G401.6 (cell line): ENCODE results near the gene BDKRB1.

Experiments
- FAIRE-seq: peaks from 2 replicates; lab custom pipeline; 2012; peaks lifted over from hg19 to GRCh38; lab: Jason Lieb, UNC

BDKRB1 gene

GRCh38 chr14:96255501-96256366 lies at the start of gene BDKRB1:
Gene BDKRB1, plus strand, starts transcription at chr14:96256210. Its CDS starts 7,473 bp downstream, at chr14:96263683.
- FAIRE-seq: no peak

- FAIRE-seq: no peak
Measured at GRCh38 chr14:96206461-96206860, 49.5 kb upstream of the BDKRB1 start.

DNA sequence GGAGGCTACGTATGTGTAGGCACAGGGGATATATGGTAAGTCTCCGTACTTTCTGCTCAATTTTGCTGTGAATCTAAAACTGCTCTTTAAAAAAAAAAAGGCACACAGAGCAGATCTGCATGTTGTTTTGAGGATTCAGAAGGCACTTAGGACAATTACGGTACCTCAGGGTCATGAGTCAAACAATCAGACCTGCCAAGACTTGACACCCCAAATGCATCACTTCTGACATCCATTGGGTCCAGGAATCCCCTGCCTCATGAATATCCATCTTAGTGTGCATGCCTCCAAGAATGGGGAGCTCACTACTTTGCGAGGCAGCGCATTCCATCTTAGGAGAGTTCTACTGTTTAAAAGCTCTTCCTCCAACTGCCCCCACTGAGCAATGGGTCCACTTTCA lies 48.3 kb upstream of the BDKRB1 start:
- no peak for FAIRE-seq

GRCh38 chr14:96208739-96209138 lies 47.3 kb upstream of the BDKRB1 start:
- no peak for FAIRE-seq

DNA sequence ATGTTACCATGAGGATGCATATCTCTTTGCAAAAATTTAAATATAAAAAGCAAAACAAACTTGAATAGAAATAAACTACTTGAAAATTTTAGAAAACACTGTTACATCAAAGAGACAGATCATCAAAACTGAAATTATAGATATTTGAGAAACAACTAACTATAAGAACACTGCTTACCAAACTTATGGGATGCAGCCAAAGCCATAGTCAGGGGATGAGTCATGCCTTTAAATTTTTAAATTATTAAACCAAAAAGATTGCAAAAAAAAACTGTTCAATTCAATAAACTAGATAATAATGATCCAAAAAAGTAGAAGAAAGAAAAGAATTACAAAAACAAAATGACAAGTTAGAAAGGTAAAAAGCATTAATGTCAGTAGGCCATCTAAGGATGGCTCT lies 43.9 kb upstream of the BDKRB1 start:
- FAIRE-seq: no peak

DNA sequence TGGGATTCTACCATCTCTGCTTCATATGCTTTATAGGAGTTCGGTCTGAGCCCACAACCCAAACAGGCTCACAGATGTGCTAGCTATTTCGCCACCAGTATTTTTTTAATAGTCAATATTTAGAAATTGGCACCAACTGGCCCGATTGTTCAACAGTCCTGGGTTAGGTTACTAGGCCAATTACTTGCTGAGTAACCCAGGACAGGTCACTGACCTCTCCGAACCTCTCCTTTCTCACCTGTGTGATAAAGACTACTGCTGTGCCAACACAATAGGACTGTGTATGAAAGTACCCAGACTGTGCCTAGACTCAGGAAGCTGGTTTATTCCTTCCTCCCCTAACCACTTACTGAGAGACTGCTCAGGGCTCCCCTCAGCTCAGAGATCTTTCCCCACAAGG lies 43.1 kb upstream of the BDKRB1 start:
- no peak for FAIRE-seq

DNA sequence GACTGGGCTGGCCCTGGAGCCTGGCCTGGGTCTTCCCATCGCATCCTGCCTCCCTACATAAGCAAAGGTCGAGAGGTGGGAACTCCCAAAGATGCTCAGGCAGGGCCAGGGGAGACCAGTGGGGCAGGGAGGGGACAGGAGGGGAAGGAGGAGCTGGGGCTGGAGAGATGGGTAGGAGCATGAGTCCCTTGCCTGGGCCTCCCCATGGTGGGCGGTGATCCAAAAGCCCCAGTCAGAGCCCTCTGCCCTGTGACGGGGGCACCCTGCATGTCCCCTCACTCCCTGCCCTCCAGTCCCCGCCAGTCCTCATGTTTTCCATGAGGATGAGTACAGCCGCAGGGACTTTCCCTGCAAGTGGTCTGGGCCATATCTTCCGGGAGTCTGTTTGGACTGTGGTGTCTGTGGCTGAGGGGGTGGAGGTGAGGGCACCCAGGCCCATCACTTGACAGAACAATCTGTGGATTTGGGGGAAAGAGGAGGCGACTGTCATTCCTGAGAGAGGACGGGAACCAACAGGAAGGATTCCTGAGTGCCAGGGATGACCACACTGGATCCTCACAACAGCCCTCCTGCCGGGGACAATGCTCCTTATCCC lies 42.0 kb upstream of the BDKRB1 start:
- FAIRE-seq: no peak

DNA sequence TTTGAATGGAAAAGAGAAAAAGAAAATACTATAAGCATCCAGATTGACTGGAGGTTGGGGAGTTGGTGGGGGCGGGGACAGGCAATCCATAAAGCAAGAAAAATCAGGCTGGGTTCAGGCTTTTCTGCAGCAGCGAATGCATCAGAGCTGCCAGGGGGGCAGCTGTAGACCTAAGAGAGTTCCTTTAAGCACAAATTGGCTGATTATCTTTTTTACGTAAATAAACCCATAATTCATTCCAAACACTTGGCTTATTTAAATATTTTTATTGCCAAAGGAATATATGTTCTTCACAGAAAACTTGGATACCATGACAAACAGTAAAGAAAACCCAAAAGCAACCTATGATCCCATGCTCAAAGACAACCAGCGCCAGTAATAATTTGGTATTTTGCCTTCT lies 41.2 kb upstream of the BDKRB1 start:
- FAIRE-seq: no peak

- no peak for FAIRE-seq
Measured at GRCh38 chr14:96215452-96216244, 40.4 kb upstream of the BDKRB1 start.

DNA sequence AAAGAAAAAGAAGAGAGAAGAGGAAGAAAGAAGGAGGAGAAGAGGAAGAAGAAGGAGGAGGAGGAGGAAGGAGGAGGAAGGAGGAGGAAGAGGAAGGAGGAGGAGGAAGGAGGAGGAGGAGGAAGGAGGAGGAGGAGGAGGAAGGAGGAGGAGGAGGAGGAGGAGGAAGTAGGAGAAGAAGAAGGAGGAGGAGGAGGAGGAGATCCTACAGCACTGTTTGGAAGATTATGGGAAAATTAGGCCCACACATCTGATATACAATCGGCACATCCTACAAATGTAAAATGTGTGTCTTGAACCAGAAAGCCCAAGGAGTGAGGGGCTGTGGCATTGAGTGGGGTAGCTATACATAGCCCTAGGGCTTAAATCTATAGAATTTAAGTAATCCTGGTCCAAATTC lies 39.4 kb upstream of the BDKRB1 start:
- no peak for FAIRE-seq

DNA sequence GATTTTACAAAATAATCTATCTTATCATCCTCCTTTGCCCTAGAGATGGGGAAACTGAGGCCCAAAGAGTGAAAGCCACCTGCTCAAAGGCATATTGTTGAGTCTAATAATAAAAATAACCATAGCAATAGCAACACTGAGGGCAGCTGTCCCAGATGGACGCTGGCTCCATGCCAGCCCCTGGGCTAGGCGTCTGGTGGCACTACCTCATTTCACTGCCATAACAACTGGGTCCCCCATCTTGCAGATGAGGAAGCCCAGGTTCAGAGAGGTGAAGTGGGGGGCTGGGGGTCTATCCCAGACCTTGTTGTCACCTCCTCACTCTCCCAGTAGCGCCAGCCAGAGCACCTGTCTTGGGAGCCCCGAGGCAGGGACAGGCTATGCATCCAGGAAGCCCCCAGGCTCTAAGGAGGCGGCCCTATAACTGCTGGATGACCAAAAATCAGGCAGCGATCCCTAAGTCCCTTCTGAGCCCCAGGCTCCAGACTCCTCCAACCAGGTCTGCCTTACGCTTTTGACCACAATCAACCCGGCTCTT lies 38.6 kb upstream of the BDKRB1 start:
- no peak for FAIRE-seq

- FAIRE-seq: no peak
Measured at GRCh38 chr14:96221109-96221650, 34.8 kb upstream of the BDKRB1 start.

DNA sequence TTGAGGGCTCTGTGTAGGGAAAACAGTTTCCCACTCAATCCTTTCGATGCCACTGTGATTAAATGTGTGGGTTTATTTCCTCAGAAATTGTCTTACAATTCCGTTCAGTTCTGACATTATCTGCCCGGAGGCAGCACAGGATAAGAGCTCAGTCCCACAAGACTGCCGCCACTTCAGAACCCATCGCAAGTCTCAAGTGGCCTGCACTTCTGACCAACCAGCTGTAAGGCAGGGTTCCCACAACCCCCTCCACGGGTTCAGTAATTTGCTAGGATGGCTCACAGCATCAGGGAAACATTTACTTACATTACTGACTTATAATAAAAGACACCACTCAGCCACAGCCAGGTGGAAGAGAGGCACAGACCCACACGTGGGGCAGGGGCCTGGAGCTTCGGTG lies 34.2 kb upstream of the BDKRB1 start:
- FAIRE-seq: no peak

DNA sequence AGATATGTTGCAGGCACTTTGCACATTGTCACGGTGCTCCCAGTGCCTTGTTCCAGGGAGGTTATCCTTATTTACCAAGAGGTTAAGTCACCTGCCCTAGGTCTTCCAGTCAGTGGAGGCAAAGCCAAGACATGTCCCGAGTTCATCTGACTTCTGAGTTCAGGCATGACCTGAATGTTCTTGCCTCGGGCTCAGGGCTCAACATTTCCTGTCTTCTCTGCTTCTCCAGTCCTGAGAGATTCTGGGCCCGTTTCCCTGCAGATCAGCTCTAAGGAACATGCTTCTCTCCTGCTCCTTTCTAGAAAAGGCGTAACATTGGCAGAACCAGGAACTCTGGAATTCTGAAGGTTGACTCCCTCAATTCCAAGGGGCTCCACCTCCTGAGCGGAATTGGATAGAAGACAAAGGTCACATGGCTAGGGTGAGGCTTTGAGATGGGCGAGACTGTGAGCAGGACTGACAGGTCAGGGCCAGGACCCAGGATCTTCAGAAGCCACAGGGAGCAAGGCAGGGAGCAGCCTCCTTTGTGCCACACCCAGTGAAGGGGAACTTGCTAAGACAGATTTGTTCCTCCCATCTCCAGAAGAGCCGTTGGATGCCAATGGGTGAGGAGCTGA lies 31.4 kb upstream of the BDKRB1 start:
- no peak for FAIRE-seq

- no peak for FAIRE-seq
Measured at GRCh38 chr14:96225213-96225612, 30.8 kb upstream of the BDKRB1 start.

DNA sequence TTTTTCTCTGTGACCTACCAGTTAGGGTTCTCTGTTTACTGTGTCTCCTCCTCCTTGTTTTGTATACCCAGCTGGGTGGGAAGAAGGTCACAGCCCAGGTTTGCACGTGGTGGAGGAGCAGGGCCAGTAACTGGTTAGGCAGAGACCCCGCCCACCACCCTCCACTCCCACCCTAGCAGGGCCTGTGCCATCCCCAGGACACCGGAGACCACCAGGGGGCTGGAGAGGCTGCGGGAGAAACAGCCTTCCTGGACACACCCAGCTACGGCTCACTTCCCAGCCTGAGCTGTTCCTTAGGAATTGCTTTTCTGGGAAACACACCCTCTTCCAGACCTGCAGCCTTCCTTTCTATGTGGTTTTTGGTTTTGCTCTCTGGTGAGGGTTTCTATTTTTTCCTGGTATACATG lies 30.3 kb upstream of the BDKRB1 start:
- no peak for FAIRE-seq

- no peak for FAIRE-seq
Measured at GRCh38 chr14:96227428-96227827, 28.6 kb upstream of the BDKRB1 start.

- no peak for FAIRE-seq
Measured at GRCh38 chr14:96229315-96229714, 26.7 kb upstream of the BDKRB1 start.

DNA sequence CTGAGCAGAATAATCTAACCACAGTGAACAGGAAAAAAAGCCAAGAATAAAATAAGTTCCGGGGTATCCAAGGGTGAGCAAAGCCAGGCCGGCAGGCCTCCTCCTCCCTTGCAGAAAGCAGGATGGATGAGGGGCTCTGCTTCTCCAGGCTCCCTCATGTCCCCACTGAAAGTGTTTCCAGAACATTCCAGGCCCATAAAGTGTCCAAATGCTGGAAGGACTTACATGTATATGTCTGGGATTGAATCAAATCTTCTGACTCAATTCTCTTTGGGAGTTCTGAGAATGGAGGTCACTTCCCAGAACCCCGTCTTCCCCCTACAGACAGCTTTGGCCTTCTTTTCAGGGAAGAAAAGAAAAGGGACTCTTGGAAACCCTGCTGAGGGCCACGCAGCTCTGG lies 25.0 kb upstream of the BDKRB1 start:
- no peak for FAIRE-seq

- no peak for FAIRE-seq
Measured at GRCh38 chr14:96231526-96232130, 24.4 kb upstream of the BDKRB1 start.

DNA sequence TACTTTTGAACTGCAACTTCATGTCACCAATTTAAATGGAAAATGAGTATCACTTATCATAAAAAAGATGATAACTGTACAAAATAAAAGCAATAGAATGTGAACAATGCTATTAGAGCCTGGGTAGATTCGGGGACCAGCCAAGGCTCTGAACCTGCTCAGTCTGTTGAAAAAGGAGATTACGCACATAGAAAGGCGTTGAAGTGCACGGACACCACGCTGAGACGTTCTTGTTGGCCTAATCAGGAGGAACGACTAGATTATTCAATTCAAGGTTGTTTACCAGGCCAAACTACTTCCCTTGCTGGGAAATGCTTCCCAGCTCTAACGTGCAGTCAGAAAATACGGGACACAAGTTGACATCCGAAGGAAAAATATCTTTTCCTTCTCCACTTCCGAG lies 23.5 kb upstream of the BDKRB1 start:
- no peak for FAIRE-seq

- FAIRE-seq: no peak
Measured at GRCh38 chr14:96233661-96234060, 22.3 kb upstream of the BDKRB1 start.
